Keratinocyte (primary cell): ENCODE results near the gene GNG3. TPM values are rescaled to one million over a fixed set of nuclear protein-coding genes. Genes with fewer than 3 reads are reported as not detected.
A peak's percentile ranks its signal among the peaks of the same experiment; 100 is the strongest.

Experiments
- DNase-seq: peaks from one replicate; pipeline ENCODE4 v3.0.0-alpha.2; 2011; ENCODE audit warnings: low read depth, missing footprints, low spot score
- FAIRE-seq: peaks from 2 replicates; lab custom pipeline; 2011; peaks lifted over from hg19 to GRCh38; lab: Jason Lieb, UNC
- H2AFZ ChIP-seq: 2 replicates; pipeline ENCODE4 v1.6.0; 2012; ENCODE audit warnings: low read length, control low read depth, inconsistent platforms; ENCODE audit not compliant: control insufficient read depth
- H3K27ac ChIP-seq: 2 replicates; pipeline ENCODE4 v1.5.1; 2011; ENCODE audit warnings: low read length; ENCODE audit not compliant: control insufficient read depth, insufficient read depth
- H3K27me3 ChIP-seq: 3 replicates; pipeline ENCODE4 v1.6.0; 2011; ENCODE audit warnings: low read length; ENCODE audit not compliant: control insufficient read depth, insufficient read depth; ENCODE audit errors: extremely low read depth
- H3K36me3 ChIP-seq, 2 experiments: 2 replicates in 1 of 2; 3 replicates in 1 of 2; pipeline ENCODE4 v1.5.1; 2011; ENCODE audit warnings: low read length in 2 of 2, mild to moderate bottlenecking in 1 of 2; ENCODE audit not compliant: control insufficient read depth in 2 of 2, insufficient read depth in 2 of 2; ENCODE audit errors: extremely low read depth in 1 of 2
- H3K4me1 ChIP-seq: 3 replicates; pipeline ENCODE4 v1.5.1; 2011; ENCODE audit warnings: low read length; ENCODE audit not compliant: control insufficient read depth, insufficient read depth; ENCODE audit errors: extremely low read depth
- H3K4me2 ChIP-seq: 3 replicates; pipeline ENCODE4 v1.6.0; 2011; ENCODE audit warnings: low read depth, low read length; ENCODE audit not compliant: control insufficient read depth, insufficient read depth; ENCODE audit errors: extremely low read depth
- H3K4me3 ChIP-seq, 3 experiments: fragments of 200-600 bp in 1 of 3; sonication (generic) in 1 of 3; 2 replicates in 2 of 3; 3 replicates in 1 of 3; pipeline ENCODE4 v1.5.1; 2011 to 2016; ENCODE audit warnings: low read length in 3 of 3, mild to moderate bottlenecking in 3 of 3, control low read depth in 2 of 3, inconsistent platforms in 1 of 3, low read depth in 1 of 3, mixed read lengths in 1 of 3, mixed run types in 1 of 3, moderate library complexity in 1 of 3; ENCODE audit not compliant: control insufficient read depth in 2 of 3, insufficient read depth in 2 of 3; ENCODE audit errors: extremely low read depth in 1 of 3
- H3K79me2 ChIP-seq: 2 replicates; pipeline ENCODE4 v1.6.0; 2012; ENCODE audit warnings: low read length; ENCODE audit not compliant: control insufficient read depth, insufficient read depth
- H3K9ac ChIP-seq: 3 replicates; pipeline ENCODE4 v1.6.0; 2011; ENCODE audit warnings: low read length; ENCODE audit not compliant: control insufficient read depth, insufficient read depth; ENCODE audit errors: extremely low read depth
- H3K9me1 ChIP-seq: 3 replicates; pipeline ENCODE4 v1.6.0; 2011; ENCODE audit warnings: low read length; ENCODE audit not compliant: control insufficient read depth, insufficient read depth; ENCODE audit errors: extremely low read depth
- H3K9me3 ChIP-seq: 2 replicates; pipeline ENCODE4 v1.5.1; 2012; ENCODE audit warnings: low read depth, low read length; ENCODE audit not compliant: control insufficient read depth
- H4K20me1 ChIP-seq: 3 replicates; pipeline ENCODE4 v1.6.0; 2011; ENCODE audit warnings: low read length; ENCODE audit not compliant: control insufficient read depth, insufficient read depth; ENCODE audit errors: extremely low read depth
- EZH2 ChIP-seq: IDR thresholded peaks from one replicate; pipeline ENCODE4 v1.6.1; 2012; ENCODE audit warnings: inconsistent platforms, mild to moderate bottlenecking, low read length, moderate library complexity
- dilution Hi-C: fragments of 300-500 bp; cut with MboI; formaldehyde crosslinking; loops from one replicate; pipeline ENCODE4 v1.7.0; 2020; ENCODE audit warnings: low sequenced_read_pairs; ENCODE audit not compliant: extremely low pct_ligation_motif_present
- polyA plus RNA-seq, 5 experiments: library from polyadenylated mRNA; depleted of rRNA in 3 of 5; stranded (reverse) in 3 of 5; stranded (forward) in 1 of 5; unstranded in 1 of 5; fragments of >200 nt; gene quantifications; 1 replicate in 1 of 5; 2 replicates in 3 of 5; 3 replicates in 1 of 5; pipeline versions ENCODE4 v1.2.1 to v1.2.3, GENCODE V29; 2011 to 2012; ENCODE audit warnings: missing spikeins in 2 of 5, low read depth in 1 of 5, low replicate concordance in 1 of 5
- TF ChIP-seq, protein P1 (sequence below), 3 experiments: IDR thresholded peaks in 1 of 3; conservative IDR thresholded peaks in 1 of 3; optimal IDR thresholded peaks in 1 of 3; 2 replicates in 2 of 3; 3 replicates in 1 of 3; pipeline versions ENCODE3 to v1.5.1; 2011; ENCODE audit warnings: low read length in 3 of 3, mild to moderate bottlenecking in 3 of 3, moderate library complexity in 2 of 3, control low read depth in 1 of 3, inconsistent platforms in 1 of 3; ENCODE audit not compliant: insufficient read depth in 2 of 3; ENCODE audit errors: extremely low read depth in 1 of 3

GNG3 gene
- polyA plus RNA-seq, 1 donor (not counting 4 experiments of a cell fraction or from before 2014, with no cell fraction given), result not detected

DNA sequence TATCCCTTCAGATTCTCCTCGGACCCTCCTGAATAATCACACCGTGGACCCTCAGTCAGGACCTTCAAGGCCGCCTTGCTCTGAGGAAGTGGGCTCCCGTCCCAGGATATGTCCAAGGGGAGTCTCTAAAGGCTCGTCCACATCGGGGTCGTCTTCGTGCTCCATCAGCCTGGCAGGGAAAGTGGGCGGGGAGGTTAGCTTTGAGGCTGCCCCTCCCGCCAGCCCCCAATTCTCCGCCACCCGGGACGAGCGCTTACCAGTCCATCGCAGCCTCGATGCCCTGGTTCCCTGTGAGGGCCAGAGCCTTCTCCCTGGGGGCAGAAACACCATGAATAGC is 29.1 kb upstream of the GNG3 start:
- Histone ChIP-seq H3K4me2 (peak overlapping the region; percentile 99), H3K27me3 (no peaks in the 10 kb centered on the region), H2AFZ (peak overlapping the region; percentile 83), H3K9ac (peak overlapping the region; percentile 95), H3K79me2 (peaks cover 30% of the 10 kb centered on the region), H4K20me1 (no peaks in the 10 kb centered on the region), H3K27ac (peak overlapping the region; percentile 91), H3K36me3 (peaks cover 11 to 19% of the 10 kb centered on the region in 2 experiments), H3K9me1 (no peaks in the 10 kb centered on the region), H3K4me1 (peaks cover 16% of the 10 kb centered on the region), H3K4me3 (peak overlapping the region; percentile 93 to 100 (median 97)), H3K9me3 (no peaks in the 10 kb centered on the region)
- DNase-seq, result no peak
- dilution Hi-C loops, result no loop called here
- no peak for FAIRE-seq
- TF ChIP-seq, protein P1, sequence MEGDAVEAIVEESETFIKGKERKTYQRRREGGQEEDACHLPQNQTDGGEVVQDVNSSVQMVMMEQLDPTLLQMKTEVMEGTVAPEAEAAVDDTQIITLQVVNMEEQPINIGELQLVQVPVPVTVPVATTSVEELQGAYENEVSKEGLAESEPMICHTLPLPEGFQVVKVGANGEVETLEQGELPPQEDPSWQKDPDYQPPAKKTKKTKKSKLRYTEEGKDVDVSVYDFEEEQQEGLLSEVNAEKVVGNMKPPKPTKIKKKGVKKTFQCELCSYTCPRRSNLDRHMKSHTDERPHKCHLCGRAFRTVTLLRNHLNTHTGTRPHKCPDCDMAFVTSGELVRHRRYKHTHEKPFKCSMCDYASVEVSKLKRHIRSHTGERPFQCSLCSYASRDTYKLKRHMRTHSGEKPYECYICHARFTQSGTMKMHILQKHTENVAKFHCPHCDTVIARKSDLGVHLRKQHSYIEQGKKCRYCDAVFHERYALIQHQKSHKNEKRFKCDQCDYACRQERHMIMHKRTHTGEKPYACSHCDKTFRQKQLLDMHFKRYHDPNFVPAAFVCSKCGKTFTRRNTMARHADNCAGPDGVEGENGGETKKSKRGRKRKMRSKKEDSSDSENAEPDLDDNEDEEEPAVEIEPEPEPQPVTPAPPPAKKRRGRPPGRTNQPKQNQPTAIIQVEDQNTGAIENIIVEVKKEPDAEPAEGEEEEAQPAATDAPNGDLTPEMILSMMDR (optimal IDR thresholded peaks at IDR 0.05 in 1 of 3, IDR thresholded peaks at IDR 0.05 in 1 of 3, conservative IDR thresholded peaks at IDR 0.05 in 1 of 3; ENCODE audit: extremely low read depth in 1 of 3, insufficient read depth in 2 of 3, low read length in 3 of 3), result no peak
- TF ChIP-seq EZH2, result no peak

DNA sequence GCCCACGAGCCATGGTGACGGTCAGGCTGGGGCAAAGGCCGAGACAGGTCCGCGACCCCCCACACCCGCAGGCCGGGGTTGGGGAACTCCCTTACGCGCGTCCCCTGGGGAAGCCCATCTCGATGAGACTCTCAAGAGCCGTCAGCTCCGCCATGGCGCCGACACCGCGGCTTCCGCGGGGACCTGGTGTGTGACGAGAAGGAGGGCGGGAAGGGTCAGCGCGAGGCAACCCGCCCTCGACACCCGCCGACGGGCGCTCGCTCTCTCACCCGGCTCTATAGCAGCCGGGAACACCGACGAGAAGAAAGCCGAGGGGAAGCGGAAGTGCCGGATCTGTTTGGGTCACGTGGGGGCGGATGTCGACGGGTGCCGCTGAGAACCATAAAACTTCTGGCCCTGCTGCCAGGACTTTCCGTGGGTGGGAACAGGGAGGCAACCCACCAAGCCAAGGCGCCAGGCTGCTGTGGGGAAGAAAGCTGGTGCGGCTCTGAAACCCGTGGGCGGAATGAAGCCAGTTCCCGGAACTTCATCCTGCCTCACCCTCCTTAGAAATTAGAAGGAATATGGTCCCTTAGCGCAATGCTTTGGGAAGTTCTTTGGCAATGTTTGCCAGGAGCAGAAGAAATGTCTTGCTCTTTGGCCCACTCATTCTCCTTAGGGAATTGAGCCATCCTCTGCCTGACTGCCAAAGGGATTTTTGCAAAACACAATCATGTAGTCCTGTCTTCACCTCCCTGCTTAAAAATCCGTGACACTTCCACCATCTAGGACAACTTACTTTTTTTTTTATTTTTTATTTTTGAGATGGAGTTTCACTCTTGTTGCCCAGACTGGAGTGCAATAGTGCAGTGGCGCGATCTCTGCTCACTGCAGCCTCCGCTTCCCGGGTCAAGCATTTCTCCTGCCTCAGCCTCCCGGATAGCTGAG is 28.4 kb upstream of the GNG3 start, which contains the start of gene UBXN1:
Gene UBXN1, minus strand, starts transcription at position 304 of the 927 bp plus-strand sequence. Its CDS starts 150 bp downstream, at position 154.
- dilution Hi-C loops, result no loop called here
- H3K9ac ChIP-seq, result peak within 1 kb of the TSS; percentile 95
- no peak for TF ChIP-seq EZH2
- TF ChIP-seq, protein P1 (optimal IDR thresholded peaks at IDR 0.05 in 1 of 3, IDR thresholded peaks at IDR 0.05 in 1 of 3, conservative IDR thresholded peaks at IDR 0.05 in 1 of 3; ENCODE audit: extremely low read depth in 1 of 3, insufficient read depth in 2 of 3, low read length in 3 of 3), result no peak
- H3K4me1 ChIP-seq, result peaks cover 16% of the 10 kb centered on the region
- no peaks in the 10 kb centered on the region for H3K9me3 ChIP-seq
- H3K79me2 ChIP-seq, result peaks cover 25% of the 10 kb centered on the region
- H2AFZ ChIP-seq, result peak within 1 kb of the TSS; percentile 83
- H3K36me3 ChIP-seq, result peaks cover 10 to 19% of the 10 kb centered on the region in 2 experiments
- peak within 1 kb of the TSS; percentile 93 to 100 (median 97) for H3K4me3 ChIP-seq
- H3K4me2 ChIP-seq, result peak within 1 kb of the TSS; percentile 99
- no peaks in the 10 kb centered on the region for H3K9me1 ChIP-seq
- DNase-seq (no peak), FAIRE-seq (no peak)
- H4K20me1 ChIP-seq, result no peaks in the 10 kb centered on the region
- peak within 1 kb of the TSS; percentile 91 for H3K27ac ChIP-seq
- H3K27me3 ChIP-seq, result no peaks in the 10 kb centered on the region
